ENCODE results near the gene BMF.
"Not testable (repeated sequence)": the region's sequence is repeated elsewhere in the genome, so short reads cannot be mapped to it uniquely, and the experiment has no call there.

- not testable (repeated sequence) for TF ChIP-seq POLR2A, POLR2AphosphoS5, CTCF, EP300 (IDR thresholded peaks at IDR 0.05)
These were observed 16.2 kb upstream of the BMF start for GRCh38 chr15:40124807-40125285.
